ENCODE results near the gene TRMT2B.

DNA sequence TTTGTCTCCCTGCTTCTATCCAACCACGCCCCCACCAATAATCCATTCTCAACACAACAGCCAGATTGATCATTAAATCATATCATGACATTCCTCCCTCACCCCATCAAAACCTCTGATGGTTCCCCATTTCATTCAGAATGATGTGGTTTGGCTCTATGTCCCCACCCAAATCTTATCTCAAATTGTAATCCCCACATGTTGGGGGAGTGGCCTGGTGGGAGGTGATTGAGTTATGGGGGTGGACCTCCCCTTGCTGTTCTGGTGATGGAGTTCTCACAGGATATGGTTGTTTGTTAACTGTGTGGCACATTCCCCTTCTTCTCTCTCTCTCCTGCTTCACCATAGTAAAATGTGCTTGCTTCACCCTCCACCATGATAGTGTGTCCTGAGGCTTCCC is 23.3 kb downstream of the TRMT2B start:
- TF ChIP-seq, protein P1, sequence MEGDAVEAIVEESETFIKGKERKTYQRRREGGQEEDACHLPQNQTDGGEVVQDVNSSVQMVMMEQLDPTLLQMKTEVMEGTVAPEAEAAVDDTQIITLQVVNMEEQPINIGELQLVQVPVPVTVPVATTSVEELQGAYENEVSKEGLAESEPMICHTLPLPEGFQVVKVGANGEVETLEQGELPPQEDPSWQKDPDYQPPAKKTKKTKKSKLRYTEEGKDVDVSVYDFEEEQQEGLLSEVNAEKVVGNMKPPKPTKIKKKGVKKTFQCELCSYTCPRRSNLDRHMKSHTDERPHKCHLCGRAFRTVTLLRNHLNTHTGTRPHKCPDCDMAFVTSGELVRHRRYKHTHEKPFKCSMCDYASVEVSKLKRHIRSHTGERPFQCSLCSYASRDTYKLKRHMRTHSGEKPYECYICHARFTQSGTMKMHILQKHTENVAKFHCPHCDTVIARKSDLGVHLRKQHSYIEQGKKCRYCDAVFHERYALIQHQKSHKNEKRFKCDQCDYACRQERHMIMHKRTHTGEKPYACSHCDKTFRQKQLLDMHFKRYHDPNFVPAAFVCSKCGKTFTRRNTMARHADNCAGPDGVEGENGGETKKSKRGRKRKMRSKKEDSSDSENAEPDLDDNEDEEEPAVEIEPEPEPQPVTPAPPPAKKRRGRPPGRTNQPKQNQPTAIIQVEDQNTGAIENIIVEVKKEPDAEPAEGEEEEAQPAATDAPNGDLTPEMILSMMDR (IDR thresholded peaks at IDR 0.05), result no peak
- TF ChIP-seq POLR2A (IDR thresholded peaks at IDR 0.05), result no peak

All from testis (tissue), 2 donors.